Activated T-cell treated with anti-CD3 and anti-CD28 coated beads, Interleukin-2, amount 50 U/mL, for 1 hour (primary cell): Measurements from ENCODE around the gene RPUSD3.

ENCODE experiments used
- DNase-seq: peaks from one replicate; pipeline ENCODE4 v3.0.0-alpha.2; 2020

RPUSD3 gene

DNA sequence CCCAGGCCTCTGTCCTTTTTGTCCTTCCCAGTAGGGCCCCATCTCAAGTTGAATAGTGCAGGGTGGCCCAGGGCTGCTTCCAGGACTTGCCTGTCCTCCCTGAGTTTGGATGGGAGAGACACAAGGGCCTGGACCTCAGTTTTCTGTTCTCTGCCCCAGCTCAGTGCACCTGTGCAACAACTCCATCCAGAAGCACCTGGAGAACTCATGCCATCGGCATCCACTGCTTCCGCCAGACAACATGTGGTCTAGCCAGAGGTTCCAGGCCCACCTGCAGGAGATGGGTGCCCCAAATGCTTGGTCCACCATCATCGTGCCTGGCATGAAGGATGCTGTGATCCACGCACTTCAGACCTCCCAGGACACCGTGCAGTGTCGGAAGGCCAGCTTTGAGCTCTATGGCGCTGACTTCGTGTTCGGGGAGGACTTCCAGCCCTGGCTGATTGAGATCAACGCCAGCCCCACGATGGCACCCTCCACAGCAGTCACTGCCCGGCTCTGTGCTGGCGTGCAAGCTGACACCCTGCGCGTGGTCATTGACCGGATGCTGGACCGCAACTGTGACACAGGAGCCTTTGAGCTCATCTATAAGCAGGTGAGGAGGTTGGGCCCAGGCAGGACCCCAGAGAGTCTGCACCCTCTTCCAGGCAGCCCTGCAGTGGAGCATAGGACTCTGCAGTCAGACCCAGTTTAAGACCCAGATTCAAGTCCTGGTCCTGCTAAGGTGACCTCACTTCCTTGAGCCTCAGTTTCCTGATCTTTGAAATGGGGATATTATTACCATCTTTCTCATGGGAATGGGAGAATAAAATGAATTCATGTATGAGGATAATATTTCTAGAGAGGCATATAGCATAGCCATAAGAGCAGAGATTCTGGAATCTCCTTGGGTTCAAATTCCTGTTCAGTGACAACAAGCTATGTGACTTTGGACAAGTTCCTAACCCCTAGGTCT, 14.7 kb downstream of the RPUSD3 start:
- no peak for DNase-seq

DNA sequence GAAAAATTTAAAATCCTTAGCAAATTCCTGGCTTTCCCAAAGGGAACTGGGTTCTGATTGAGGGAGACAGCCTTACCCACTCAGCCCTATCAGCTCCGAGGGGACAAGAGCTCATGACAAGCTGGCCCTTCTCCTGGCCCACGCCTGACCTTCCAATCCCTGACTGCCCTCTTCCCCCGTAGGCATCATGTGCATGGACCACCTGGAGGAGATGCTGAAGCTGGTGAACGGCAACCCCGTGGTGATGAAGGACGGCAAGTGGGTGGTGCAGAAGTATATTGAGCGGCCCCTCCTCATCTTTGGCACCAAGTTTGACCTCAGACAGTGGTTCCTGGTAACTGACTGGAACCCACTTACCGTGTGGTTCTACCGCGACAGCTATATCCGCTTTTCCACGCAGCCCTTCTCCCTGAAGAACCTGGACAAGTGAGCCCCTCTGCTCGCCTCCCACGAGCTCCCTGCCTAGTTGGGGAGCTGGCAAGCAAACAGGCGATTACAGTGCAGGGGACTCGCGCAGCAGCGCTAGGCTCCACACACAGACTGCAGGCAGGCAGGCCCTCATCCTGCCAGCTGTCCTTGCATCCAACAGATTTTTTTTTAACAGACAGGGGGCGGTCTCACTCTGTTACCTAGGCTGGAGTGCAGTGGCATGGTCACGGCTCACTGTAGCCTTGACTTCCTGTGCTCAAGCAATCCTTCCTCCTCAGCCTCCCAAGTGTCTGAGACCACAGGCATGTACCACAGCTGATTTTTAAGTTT, 16.8 kb downstream of the RPUSD3 start:
- DNase-seq = no peak

DNA sequence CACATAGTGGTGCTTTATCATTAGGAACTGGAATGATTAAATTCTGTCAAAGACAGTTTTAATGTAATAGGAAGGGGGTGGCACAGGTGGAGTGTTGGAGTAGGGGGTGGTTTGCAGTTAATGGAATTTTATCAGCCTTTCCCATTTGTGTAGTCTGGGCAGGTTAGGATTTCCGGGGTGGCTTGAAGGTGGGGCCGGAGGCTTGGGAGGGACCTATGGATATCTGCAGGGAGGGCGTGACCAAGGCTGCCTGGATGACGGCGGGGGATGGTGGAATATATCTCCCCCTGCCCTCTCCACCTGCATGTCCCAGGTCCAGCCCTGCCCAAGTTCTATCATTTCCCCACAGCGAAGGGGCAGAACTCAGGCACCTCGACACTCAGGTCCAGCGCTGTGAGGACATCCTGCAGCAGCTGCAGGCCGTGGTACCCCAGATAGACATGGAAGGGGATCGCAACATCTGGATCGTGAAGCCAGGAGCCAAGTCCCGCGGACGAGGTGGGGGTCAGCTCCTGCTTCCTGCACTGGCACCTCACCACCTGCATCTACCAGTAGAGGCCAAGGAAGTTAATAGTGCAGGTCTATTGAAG, 18.3 kb downstream of the RPUSD3 start:
- DNase-seq = no peak

GRCh38 chr3:9820946-9821345, 22.9 kb downstream of the RPUSD3 start:
- no peak for DNase-seq

DNA sequence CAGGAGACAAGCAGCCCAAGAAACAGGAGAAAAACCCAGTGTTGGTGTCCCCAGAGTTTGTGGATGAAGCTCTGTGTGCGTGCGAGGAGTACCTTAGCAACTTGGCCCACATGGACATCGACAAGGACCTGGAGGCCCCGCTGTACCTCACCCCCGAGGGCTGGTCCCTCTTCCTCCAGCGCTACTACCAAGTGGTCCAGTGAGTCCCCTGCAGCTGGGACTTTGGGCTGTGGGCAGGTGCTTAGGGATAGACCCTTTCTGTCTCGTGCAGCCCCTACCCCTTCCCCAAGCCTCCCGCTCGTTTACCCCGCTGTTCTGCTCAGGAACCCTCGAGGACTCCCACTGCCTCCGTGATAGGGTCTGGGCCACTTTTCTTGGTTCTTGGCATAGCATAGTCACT, 23.3 kb downstream of the RPUSD3 start:
- no peak for DNase-seq

DNA sequence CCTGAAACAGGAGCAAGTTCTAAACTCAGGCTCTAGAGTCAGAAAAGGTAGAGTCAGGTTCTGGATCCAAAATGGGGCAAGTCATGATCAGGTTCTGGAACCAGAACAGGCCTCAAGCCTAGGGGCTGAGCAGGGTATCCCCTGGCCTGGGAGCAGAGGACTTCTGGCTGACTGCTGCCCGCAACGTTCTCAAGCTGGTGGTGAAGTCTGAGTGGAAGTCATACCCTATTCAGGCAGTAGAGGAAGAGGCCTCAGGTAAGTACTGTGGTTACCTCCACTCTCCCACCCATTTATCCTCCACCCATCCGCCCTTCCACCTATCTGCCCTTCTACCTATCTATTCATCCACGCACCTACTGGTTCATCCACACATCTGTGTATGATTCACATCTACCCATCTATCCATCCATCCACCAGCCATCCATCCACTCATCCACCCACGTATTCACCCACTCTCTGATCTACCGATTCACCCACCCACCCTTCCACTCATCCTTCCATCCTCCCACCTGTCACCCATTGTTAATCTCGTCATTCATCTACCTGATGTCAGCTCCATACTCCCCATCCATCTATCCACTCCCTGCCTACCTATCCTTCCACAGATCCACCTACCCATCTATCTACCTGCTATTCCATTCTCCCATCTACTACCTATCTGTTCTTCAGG, 25.0 kb downstream of the RPUSD3 start:
- no peak for DNase-seq

DNA sequence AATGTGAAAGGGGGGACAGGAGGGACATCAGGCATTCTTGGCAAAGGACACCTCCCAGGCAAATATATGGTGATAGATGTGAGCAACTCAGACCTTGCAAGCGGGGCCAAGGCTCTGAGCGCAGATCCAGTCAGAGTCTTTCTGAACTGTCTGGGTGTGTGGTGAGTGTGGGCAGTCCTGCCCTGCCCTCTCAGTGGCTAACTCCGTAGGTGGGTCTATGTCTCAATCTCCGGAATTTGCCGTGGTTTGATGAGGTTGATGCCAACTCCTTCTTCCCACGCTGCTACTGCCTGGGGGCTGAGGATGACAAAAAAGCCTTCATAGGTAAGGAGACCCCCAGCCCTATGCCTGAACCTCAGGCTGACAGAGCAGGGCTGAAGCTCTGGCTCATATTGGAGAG, 26.4 kb downstream of the RPUSD3 start:
- no peak for DNase-seq

DNA sequence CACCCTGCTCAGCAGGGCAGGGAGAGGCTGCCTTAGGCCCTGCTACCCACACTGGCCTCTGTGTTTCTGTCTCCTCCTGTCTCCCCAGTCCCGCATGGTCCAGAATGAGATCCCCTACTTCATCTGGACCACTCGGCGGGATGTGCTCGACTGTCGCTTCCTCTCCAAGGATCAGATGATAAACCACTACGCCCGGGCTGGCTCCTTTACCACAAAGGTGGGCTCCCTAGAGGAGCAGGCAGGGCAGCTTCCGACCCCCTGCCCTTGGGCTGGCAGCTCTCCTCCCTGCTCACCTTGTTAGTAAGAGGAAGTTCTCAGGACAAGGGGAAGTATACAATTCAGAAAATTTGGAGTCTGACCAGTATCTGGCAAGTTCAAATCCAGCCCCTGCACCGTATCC, 27.8 kb downstream of the RPUSD3 start:
- no peak for DNase-seq

DNA sequence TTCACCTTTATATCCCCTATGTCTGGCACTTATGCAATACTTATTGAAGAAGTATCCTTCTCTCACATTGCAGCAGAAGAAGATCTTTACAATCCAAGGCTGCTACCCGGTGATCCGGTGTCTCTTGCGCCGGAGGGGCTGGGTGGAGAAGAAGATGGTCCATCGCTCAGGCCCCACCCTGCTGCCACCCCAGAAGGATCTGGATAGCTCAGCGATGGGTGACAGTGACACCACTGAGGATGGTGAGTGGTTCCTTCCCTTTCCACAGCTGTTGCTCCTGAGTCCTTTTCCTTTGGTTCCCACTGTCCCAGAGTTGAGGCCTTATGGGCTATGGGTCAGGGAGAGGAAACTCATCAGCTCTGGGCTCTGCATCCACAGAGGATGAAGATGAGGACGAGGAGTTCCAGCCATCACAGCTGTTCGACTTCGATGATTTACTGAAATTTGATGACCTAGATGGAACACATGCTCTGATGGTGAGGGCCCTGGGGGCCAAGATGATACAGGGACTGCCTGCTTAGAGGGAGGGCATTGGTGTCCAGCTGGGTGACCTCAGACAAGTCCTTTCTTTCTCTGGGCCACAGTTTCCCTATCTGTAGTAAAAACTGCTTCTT, 30.8 kb downstream of the RPUSD3 start:
- no peak for DNase-seq

GRCh38 chr3:9810846-9811245, 33.0 kb downstream of the RPUSD3 start:
- DNase-seq = no peak

- no peak for DNase-seq
Measured at GRCh38 chr3:9810433-9810770, 33.4 kb downstream of the RPUSD3 start.

GRCh38 chr3:9809615-9810432, 34.0 kb downstream of the RPUSD3 start, which contains the start of gene TTLL3:
Gene TTLL3, plus strand, starts transcription at chr3:9810262. Its CDS starts 400 bp downstream, at chr3:9810662.
- DNase-seq = peak; percentile 62

DNA sequence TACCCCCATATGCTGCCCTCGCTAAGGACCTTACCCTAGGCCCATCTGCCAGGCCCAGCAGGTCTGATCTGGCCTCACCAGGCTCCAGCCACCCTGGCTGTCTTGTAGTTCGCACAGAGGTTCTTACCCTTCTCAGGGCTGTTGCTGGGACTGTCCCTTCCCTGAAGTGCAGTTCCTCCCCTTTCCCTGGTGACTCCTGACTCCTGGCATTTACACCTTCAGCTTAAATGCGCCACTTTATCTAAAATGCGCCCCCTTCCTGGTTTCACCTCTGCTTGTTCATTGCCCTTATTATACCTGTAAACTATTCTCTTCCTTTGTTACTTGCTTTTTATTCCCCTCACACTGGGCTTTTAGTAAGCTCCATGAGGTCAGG, 34.6 kb downstream of the RPUSD3 start:
- DNase-seq = peak; percentile 42

GRCh38 chr3:9808345-9809037, 35.3 kb downstream of the RPUSD3 start:
- peak; percentile 60 for DNase-seq

DNA sequence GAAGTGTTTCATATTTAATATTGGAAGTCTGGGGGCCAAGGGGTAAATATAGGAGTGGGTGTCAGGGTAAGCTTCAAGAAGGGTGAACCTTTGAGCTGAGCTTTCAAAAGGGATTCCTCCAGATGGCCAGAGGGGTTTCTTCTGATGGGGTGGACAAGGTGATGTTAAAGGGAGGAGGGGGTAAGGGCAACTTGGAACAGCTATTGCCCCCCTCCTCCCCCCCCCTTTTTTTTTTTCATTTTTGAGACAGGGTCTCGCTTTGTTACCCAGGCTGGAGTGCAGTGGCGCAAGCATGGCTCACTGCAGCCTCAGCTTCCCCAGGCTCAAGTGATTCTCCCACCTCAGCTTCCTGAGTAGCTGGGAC, 35.8 kb downstream of the RPUSD3 start:
- DNase-seq = no peak

DNA sequence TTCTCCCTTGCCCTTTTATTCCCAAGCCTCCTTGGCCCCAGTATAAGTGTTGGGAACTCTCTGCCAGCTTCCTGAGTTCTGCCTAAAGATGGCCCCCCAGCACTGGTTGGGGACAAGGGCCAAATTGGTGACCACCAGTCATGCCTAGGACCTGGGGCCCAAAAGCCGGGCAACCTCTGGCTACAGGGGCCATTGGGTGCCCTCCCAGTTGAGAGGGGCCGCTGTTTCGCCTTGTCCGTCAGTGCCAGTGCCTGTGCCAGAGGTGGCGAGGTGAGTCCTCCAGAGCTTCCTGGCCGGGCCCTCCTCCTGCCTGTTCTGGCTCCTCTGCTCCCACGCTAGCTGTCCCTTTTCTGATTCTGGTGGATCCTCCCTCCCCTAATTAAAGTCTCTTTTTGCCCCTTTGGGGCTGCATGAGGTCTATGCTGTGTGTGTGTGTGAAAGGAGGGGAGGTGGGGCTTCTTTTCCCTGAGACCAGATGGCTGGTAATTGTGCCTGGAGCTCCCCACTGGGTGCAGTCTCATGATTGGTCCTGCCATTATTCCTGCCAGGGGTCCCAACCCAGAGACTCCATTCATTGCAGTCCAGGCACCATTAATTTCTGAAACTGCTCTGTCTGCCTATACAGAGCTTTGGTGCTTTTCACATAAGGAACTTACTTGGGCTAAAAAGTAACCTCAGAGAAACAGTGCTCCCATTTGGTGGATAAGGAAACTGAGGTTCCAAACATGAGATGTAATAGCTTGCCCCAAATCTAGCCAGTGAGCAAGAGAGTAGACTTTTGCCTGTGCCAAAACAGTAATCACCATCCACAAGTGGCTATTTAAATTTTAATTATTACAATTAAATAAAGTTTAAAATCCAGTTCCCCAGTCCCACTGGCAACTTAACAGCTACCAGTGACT, 36.9 kb downstream of the RPUSD3 start:
- DNase-seq = no peak

DNA sequence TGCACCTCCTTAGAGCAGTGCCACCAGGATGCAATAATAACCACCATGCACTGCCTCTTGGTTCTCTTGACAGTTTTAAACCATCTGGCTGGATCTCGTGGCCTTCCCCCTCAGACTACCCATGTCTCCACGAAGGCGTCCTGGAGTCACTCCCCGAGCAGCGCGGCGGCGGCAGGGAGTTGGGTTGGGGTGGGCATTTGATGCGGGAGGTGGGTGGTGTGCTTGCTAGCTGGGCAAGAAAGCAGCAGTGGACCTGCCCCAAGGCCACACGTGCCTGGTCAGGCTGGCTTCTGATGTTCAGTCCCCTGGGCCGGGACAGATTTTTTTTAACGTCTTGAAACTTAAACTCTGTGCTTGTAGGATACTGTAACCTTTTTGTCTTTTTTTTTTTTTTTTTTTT, 37.7 kb downstream of the RPUSD3 start:
- no peak for DNase-seq

DNA sequence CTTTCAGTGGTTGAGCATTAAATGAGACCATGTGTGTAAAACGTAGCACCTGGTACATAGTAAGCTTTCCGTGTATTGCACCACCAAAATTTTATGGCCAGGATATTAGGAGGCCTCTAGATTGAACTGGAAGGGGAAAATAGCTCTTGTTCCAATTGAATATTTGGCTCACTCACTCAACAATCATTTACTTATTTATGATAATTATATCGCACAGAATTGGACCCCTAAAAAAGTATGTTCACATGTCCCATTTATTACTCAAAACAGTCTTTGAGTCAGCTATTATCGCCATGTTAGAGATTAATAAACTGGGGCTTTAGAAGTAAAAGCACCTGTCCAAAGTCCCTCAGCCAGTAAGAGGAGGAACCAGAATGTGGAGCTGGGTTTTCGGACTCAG, 38.8 kb downstream of the RPUSD3 start:
- DNase-seq = no peak

DNA sequence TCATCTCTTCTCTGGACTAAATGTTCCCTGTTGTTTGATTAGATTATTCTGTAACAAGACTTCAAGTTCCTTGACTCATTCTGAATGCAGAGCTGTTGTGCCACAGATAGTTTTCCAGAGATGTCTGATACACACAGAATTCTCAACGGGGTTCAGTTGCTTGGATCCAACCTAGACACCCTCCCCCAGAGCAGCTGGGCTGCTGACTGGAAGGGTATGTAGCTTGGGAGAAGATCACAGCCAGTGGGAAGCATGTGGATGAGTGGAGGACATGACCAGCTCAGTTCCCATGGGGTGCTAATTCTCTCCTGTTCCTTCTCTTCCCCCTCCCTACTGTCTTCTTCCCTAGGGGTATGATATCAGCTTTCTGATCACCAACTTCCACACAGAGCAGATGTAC, 40.3 kb downstream of the RPUSD3 start:
- no peak for DNase-seq

DNA sequence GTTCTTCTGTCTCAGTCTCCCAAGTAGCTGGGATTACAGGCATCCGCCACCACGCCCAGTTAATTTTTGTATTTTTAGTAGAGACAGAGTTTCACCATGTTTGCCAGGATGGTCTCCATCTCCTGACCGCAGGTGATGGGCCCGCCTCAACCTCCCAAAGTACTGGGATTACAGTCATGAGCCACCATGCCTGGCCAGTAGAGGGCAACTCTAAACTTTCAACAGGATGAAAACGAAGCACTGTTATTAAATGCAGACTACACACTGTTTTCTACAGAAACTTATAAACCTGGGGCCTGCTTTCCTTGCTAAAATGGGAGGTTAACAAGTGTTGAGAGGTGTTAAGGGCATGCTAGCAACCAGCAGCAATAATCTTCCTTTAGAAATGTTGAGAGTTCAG, 43.3 kb downstream of the RPUSD3 start:
- DNase-seq = no peak
